Measurements from ENCODE around the gene ERGIC1. TPM values are rescaled to one million over a fixed set of nuclear protein-coding genes. Genes with fewer than 3 reads are reported as not detected.

ERGIC1 gene
- total and polyA plus RNA-seq, 2 of the 8 experiments (the other 6 are each of a cell fraction or from before 2014, with no cell fraction given): 95.3 to 106 TPM

GRCh38 chr5:172830876-172831662 lies 3.0 kb upstream of the ERGIC1 start (continued):
- TF ChIP-seq NANOG (IDR thresholded peaks at IDR 0.05; ENCODE audit: insufficient read depth, low read depth, low read length, poor library complexity, severe bottlenecking) (no peak), PHF8 (conservative IDR thresholded peaks at IDR 0.05; ENCODE audit: low read depth, low read length) (no peak), ASH2L (IDR thresholded peaks at IDR 0.05; ENCODE audit: low read length) (no peak), KDM1A (IDR thresholded peaks at IDR 0.05; ENCODE audit: borderline replicate concordance, low read length) (no peak), SRF (IDR thresholded peaks at IDR 0.05; ENCODE audit: low read depth, low read length) (no peak), SP2 (IDR thresholded peaks at IDR 0.05; ENCODE audit: low read length) (no peak), EGR1 (IDR thresholded peaks at IDR 0.05; ENCODE audit: borderline replicate concordance, low read depth, low read length) (no peak), ZNF274 (IDR thresholded peaks at IDR 0.05; ENCODE audit: borderline replicate concordance, extremely low read depth, low read length) (no peak), SP1 (IDR thresholded peaks at IDR 0.05; ENCODE audit: low read depth, low read length) (no peak)
